HG03064 (cell line): ENCODE measurements around the gene SMOC2.

ENCODE experiments used
- ATAC-seq: cut with Tn5 transposase; IDR thresholded peaks from one replicate; pipeline ENCODE4 v1.9.1; 2021; ENCODE audit warnings: low read depth; ENCODE audit not compliant: unreplicated experiment

The SMOC2 gene

DNA sequence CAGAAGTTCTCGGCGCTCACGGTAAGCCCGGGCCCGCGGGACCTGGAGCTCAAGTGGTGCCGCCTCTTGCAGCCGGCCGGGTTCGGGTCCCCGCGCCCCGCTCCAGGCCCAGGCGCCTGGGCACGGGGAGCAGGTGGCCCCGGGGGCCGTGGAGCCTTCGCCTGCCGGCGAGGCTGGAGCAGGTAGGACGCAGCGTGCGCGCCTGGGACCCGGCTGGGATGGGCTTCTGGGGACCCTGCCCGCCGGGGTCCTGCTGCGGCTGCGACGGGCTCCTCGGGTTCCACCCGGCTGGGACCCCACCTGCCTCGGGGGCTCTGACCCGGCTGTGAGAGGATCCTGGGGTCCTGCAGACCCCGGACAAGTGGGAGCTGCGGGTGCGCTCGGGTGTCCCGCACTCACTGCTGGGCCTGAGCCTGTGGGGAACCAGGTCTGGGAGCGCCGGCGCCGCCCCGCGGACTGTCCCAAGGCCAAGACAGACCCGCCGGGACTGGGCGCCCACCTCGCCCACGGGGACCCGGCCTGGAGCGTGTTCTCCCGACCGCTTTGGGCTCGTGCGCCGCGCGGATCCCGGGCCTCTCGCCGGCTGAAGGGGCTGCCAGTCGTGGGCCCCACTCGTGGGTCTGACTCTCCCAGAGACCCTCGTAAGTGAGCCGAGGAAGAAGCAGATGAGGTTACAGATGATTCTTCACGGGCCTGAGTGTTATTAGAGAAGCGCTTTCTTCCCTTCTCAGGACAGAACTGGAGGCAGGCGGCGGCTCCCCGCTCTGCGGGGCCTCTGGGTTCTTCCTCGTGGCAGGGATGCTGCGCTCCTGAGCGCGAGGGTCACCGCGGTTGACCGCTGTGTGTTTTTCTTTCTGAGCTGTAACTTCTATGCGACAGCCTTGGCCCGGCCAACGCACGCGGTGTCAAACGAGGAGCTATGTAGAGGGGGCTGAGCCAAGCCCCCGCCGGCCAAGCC, 729 bp downstream of the SMOC2 start:
- ATAC-seq = no peak

DNA sequence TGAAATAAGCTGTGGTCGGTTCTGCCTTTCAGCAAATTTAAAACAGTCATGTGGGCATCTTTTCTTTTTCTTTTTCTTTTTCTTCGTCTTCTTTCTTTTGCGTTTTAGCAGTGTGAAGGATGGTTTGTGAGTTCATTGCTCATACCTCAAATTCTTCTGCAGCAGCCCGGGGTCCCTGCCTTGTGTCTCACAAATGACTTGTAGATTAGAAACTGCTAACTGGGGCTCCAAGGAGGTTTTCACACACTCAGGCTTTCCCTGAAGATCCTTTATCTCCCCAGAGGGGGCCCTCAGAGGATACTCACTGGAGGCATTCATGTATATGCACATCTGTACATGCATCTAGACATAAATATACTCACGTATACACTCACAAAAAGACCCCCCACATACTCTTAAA, 1.7 kb downstream of the SMOC2 start:
- no peak for ATAC-seq

DNA sequence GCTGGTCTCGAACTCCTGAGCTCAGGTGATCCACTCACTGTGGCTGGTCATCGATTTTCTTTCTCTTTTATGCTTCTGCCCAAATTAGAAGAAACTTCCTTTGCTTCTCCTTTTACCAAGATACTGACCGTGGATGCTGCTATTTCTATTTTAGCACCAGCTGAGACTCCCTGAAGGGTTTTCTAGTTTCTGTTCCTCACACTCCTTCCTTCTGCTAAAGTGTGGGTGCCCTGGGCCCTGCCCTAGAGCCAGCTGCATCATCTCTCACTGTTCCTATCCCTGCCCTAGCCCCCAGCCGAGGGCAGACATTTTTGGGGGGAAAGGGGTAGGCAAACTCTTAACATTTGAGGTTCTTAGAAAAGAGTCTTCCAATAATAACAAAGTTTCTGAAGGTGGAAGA, 6.3 kb downstream of the SMOC2 start:
- no peak for ATAC-seq

DNA sequence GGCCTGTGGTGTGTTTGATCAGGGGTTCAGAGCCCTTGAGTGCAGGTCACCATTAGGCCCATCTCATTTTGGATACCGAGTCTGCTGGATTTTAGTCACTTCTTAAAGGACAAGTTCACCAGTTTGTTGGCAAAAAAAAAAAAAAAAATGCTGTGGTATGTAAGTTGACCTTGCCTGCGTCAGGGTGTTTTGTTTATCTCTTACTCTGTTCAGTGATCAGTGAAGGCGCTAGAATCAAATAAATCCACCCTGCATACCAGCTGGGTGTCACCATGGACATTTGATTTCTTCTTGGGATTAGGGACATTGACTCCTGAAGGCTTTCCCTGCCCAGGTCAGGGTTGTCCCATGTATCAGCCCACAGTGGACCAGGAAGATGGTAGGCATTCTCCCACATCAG, 6.7 kb downstream of the SMOC2 start:
- ATAC-seq = no peak

DNA sequence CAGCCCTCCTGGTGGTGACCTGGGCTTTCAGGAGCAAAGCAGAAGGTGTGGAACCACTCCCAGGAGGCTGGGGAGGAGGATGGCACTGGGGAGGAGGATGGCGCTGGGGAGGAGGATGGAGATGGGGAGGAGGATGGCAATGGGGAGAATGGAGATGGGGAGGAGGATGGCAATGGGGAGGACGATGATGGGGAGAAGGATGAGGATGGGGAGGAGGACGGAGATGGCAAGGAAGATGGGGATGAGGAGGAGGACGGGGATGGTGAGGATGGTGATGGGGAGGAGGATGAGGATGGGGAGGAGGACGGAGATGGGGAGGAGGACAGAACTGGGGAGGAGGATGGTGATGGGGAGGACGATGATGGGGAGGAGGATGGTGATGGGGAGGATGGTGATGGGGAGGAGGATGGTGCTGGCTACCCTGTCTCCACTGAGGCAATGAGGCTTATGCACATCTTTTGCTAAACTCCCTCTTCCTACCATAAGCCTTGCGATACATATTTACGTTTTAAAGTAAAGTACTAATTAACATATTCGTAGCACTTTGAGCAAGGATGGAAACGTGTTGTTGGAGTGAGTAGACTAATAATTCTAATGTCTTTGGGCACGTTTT, 7.4 kb downstream of the SMOC2 start:
- ATAC-seq = no peak

DNA sequence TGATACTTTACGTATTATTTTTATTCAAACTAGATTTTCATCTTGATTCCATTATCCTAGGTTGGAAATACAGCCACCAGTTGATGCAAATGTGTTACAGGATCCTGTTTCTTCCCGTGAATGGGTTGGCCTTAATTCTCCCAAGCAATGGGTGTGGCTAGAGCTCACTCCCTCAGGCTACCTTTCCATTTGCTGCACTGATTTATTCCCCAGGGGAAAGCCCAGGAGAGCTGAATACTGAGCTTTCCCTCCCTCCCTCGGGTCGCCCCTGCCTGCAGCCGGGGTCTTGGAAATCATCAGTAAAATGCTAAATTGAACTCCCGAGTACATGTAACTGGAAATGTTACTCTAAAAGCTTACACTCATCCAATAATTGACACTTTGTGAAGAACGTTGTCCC, 9.9 kb downstream of the SMOC2 start:
- ATAC-seq = no peak

DNA sequence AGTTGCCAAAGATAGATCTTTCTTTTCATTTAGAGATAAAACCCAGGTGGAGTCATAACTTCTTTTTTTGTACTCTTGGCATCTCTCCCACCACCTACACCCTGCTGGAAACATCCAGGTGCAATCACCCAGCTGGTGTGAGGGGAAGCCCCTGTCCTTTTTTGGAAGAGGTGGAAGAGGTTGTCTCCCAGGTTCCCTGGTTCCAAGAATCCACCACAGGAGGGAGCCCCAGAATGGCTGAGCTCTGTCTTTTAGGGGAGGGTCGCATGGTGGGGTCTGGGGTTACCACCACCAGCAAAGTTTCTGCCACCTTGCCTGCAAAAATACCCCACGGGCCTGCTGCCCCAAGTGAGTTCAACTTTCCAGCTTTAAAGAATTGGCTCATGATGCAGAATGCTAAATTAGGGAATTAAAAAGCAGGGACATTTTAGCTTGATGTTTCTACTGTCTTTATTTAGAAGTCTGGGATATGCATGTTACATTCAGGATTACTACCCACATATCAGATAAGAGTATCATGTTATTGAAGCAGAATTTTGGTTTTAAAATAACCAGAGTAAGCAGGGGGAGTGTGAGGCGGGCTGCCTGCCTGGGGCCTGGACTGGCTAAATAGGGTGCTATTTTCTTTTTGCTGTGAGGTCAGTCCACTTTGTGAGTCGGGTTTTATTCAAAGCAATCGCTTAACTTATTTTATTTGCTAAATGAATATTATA, 11.0 kb downstream of the SMOC2 start:
- no peak for ATAC-seq

DNA sequence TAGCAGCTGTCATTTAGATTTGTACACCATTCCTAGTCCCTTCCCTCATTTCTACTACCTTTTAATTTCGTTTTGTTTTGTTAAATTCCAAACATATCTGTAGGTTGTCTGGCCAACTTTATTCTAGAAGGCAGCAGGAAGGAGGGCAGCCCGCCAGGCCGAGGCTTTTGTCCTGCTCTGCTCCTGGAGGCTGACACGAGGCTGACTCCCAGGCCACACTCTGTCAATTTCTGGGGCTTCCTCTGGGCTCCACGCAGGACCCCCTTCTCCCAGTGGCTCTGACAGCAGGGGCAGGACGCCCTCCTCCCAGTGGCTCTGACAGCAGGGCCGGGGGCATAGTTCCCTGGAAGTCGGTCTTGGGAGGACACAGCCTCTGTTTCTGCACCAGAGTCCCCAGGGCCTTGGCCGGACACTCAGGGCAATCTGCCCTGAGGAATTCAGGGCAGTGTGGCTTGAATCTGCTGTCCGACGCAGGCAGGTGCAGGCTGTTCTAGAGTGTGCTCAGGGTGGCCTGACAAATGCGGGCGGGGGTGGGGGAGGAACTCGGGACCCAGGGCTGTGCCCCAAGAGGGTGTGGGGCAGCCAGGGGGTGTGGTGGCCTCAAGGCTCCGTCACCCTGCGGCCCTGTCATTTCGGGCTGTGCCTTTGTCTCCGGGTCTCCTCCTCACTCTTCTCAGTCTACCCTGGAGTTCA, 11.8 kb downstream of the SMOC2 start:
- ATAC-seq = no peak

DNA sequence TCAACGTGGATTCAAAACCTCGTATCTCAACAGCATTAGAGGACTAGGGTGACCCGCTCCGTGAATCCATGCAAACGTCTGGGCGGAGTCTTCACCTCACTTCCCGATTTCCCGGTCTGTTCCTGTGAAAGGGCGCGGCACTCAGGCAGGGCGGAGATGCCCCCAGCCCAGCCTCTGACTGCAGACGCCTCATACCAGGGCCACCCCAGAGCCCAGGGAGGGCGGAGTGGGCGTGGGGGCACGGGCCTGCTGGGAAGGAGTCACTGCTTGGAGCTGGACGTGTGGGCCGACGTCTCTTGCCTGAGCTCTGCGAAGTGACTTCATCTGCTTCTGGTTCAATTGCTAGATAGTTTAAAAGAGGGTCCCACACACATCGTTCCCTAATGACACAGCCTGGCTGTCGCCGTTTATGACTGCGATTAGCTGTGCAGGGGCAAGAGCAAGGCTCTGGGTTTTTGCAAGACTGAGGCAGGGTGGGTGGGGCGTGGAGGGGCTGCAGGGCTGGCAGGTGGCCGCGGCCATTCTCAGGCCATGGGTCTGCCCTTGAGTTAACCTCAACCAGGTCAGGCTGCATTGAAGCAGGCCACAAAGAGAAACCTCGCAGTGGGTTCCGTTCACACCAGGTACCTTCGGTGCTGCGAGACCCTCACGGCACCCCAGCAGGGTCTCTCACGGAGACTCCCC, 15.0 kb downstream of the SMOC2 start:
- ATAC-seq = no peak

DNA sequence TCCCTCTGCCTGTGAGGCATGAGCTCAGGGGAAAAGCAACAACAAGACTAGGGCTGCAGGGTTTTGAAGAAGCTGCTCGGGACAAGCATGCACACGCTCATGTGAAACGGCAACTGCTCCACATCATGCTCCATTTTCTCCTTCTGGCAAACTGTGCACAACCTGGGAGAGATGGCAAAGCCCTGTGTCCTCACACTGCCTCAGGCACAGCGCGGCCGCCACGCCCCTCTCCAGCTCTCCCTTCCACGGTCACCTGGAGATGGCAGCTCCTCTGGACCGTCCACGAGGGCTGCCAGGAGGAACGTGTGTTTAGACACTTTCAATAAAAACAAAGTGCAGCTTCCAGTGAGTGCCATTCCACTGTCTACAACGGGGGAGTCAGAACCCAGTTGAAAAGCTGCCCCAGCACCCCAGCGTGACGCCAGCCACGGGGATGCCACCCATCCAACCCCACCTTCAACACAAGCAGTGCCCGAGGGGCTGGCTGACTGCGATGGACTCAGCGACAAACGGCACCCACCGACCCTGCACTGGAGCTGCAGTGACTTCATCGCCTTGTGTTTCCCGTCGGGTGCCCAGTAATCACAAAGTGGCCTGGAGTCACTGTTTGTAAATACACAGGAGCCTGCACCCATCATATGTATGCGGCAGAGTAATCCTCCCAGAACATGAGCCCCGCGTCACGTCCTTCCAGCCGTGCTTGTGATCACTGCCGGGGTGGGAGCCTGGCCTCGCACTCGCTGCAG, 16.1 kb downstream of the SMOC2 start:
- no peak for ATAC-seq

DNA sequence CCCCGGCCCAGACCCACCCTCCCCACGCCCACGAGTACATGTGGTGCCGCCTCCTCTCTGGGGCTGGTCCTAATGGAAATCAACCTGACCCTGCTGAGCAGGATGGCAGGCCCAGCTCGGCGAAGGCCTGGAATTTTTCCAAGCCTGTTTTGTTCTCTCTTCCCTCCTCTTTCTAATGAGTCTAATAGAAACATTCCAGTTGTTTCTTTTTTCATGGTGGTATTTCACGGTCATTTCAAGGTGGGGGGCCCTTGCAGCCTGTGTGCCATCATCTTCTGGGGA, 16.6 kb downstream of the SMOC2 start:
- no peak for ATAC-seq

DNA sequence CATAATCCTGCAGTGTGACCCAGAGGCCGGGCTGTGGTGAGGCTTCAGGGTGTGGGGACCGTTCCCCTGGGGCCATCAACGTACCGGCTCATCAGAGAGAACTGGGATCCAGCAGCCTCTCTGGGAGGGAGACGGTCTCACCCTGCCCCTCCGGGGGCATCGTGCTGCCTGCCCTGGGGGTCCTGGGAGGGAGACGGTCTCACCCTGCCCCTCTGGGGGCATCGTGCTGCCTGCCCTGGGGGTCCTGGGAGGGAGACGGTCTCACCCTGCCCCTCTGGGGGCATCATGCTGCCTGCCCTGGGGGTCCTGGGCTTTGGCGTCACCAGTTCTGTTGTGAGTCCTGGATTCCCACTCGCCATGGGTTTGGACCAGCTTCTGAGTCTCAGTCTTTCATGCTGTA, 17.1 kb downstream of the SMOC2 start:
- ATAC-seq = no peak

DNA sequence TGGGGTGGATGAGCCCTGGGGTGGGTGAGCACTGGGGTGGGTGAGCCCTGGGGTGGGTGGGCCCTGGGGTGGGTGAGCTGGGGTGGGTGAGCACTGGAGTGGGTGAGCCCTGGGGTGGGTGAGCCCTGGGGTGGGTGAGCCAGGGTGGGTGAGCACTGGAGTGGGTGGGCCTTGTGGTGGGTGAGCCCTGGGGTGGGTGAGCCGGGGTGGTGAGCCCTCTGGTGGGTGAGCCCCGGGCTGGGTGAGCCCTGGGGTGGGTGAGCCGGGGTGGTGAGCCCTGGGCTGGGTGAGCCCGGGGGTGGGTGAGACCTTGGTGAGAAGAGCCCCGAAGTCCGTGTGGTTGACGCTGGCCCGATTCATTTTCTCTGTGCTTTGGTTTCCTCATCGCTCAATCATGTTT, 18.6 kb downstream of the SMOC2 start:
- ATAC-seq = no peak

DNA sequence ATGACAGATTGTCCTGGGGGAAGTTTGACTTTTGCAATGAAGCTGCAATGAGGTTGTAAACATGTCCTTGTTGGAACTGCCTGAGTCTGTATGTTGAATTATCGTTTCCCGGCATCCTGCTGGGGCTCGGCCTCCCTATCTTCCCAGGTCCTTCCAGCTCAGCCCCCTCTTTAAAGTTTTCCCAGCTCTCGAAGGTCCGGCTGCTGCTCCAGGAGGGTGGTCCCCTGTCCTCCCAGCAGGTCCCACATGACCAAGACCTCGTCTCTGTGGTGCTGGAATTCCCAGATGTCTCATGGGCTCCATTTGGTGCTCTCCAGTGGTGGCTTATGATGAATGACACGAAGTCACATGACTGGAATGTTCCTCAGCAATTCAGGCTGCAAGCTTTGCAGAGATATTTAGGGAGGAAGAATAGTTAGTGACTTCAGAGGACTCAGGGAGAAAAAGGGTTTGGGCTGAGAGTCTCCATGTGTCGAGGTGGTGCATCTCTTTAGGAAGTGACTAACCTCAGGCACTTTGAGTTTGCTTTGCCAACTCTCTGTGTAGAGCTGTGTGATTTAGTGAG, 21.4 kb downstream of the SMOC2 start:
- ATAC-seq = no peak

DNA sequence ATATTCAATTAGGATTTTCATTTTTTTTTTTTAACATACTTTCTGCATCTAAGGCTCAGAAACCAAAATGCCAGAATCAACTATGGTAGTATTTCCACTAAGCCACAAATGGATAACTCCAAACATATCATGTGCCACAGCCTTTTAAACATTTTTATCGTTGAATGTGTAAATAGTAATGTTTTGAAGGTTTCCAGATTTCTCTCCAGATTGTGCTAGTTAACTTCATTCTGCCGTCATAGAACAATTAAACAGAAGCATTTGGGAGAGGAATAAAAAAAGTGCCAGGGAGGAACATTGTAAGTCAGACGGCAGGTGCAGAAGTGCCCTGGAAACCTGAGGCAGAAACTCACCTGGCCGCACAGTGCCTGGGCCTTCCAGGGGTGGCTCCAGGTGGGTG, 23.6 kb downstream of the SMOC2 start:
- ATAC-seq = no peak

DNA sequence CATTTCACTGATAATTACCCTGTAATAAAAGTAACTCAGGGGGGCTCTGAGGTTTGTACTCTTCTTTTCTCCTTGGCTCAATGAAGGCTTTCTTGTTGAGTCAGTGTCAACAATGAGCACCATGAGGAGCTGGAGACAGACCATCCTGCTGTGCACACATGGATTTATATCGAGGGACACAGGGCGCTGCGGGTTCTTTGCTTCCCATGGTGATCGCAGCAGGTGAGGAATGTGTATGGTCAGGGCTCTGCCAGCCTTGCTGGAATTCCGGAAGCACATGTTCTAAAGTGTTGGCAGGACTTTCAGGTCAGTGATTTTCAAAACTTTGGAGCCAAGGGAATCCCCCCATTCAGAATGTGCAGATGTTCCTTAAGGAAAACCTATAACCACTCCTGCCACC, 27.1 kb downstream of the SMOC2 start:
- ATAC-seq = no peak

DNA sequence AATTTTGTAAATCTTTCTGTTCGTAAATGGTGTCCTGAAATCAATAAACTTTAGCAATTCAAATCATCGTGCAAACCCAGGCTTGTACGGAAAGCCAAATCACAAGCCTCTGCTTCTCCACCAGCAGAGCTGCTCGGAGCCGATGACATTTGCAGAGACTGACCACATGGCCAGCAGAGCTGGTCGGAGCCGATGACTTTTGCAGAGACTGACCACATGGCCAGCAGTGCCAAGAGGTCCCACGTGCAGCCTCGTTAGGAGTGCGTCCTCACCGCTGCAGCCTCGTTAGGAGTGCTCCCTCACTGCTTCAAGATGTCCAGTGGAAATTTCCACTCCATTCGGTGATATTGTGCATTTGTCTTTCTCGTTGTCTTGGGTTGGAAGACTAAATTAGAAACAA, 28.5 kb downstream of the SMOC2 start:
- no peak for ATAC-seq

DNA sequence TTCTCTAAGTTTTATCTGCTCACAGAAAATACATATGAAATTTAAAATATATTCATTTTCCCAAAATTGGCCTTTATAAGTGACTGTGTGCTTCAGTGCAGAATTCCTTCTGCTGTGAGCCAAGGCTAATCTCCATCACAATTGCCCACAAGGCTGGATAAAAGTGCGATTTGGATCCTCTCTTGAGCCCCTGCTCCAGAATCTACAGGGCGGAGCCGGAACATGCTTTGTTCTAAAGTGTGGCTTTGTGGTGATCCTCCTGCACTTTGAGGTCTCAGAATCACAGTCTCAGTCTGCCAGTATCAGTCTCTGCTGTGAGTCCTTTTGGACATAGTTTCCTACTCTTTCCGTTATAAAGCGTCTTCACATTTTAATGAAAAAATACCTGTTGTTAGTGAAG, 28.9 kb downstream of the SMOC2 start:
- ATAC-seq = no peak

DNA sequence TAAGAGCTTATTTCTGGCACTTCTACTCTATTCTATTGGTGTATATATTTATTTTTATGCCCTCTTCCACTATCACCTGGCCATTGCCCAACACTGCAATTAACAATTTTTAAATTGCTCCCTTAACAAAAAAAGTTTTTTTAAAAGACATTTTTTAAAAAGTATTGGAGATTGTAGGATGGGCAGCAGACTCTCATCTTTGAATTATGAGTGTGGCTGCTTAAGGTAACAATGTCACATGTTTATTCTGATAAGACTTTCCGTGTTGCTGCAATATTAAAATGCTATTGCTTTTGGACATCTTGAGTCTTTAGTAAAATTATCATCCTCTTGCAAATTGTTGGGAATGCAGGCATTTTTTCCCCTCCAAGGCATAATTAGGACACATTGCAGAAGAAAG, 31.4 kb downstream of the SMOC2 start:
- ATAC-seq = no peak

DNA sequence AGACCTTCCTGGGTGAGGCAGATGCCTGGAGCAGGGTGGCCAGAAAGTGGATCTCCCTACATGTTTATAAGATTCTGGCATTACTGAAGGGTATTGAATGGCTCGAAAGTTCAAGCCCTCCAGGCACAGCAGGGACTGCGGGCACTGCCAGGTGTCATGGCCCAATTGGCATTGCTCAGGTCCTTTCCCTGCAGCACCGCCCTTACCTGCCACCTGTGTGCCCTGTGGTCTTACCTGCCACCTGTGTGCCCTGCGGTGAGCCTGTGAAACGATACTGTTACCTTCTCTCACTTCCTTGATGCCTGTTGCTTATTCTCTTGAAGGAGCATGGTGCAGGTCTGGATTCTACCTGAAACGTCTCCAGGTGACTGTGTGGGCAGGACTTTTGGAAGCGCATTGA, 32.2 kb downstream of the SMOC2 start:
- no peak for ATAC-seq
